ENCODE measurements around the gene CD59.
"Not testable (repeated sequence)": the region's sequence is repeated elsewhere in the genome, so short reads cannot be mapped to it uniquely, and the experiment has no call there.

CD59 gene

DNA sequence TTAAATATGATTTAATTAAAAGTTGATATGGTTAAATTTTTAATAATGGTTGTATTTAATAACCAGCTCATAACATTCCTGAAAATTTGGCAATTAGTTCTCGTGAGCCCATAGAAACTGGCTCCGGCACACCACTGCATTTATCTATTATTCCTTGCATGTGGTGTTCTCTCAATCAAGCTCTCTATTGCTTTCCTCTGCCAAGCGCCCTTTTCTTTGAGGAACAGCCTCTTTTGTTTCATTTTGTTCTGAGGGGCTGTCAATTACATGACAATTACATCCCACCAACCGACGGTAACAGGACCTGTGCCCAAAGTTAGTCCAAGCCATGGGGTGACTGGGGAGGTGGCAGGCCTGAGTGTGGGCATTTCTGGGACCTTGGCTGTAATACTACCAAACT is 43.7 kb downstream of the CD59 start:
- DNase-seq = no peak

DNA sequence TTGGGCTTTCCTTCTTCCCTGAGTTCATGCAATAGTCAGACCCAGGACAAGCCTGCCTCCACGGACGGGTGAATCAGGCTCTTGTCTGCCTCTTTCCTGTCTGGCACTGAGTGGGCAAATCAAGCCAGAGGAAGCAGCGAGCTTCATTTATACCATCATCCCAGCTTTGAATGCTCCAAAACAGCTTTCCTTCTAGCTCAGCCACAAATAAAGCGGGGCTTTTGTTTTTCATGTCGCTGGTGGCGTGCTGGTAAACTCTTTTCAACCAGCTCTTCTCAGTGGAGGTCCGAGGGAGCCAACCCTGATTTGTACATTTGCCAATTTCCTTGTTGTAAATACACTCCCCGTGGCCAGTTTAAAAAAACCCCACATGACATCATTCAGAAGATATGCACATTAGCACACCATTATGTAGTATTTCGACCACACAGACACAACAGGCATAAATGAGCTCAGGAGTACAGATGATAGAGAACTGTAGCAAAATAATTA is 44.2 kb downstream of the CD59 start:
- peak in 1 of 2 experiments; percentile 22 for DNase-seq

- DNase-seq = no peak
These were observed 45.0 kb downstream of the CD59 start for GRCh38 chr11:33691066-33691864.

DNA sequence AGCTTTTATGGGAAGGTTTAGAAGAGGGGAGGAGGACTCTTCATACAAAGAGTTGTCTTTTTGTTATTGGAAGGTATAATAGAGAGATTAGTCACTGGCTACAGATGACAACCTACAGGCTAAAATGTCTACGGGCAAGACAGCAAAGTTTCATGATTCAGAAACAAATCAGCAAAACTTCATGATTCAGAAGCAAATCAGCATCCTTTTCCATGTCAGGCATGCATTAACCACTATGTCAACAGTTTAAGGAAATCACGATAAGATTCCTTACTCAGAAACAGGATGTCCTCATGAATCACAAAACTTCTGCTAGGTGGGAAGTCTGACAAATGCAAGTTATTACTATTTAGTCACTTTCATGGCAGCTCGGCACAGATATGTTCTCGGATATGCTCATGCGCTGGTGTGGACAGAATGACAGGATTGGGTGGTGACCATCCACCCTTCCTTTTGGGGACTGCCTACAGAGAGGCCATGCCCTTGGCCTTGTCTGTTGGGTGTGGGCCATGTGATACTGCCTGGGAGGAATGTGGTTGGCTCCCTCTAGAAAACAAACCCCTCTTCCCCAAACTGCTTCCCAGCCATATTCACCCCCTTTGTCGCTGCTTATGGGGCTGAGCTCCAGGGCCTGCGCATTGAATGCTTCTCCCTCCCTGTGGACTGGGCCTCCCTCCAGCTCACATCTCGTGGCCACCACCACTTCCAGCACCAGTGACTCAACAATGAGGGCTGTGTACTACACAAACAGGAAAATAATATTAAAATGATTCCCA is 45.7 kb downstream of the CD59 start:
- DNase-seq = no peak

DNA sequence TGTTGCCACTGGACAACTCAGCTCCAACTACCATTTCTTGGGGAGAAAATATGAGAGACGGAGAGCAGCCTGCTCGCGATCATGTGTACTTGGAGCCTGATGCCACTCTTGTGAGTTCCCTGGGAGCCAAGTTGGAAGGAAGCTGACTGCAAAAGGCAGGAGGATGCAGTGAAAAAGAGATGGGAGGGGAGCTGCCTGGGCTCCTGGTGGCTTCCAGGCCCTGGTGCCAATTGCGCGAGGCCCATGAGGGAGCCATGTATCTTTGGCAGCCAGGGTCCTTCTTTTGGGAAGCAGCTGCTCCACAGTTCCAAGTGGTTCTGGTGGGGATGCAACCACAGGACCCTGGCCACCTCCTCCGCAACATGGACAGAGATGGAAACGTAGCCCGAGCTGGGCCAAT is 46.7 kb downstream of the CD59 start:
- DNase-seq = no peak

DNA sequence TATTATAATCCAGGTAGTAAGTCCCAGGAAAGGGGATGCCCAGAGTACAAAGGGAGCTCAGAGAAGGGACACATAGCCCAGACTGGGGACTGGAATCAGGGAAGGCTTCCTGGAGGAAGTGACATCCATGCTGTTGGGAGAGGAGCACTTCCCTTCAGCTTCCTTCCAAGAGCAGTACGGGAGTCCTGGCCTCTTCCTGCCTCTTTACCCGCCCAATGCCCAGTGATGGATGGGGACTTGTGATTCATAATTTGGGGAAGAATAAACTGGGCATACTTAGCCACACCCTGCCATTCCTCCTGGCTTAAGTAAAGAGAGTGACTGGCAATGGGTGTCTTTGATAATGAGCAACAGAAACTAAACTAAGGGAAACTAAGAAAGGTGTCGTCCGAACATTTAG is 47.1 kb downstream of the CD59 start:
- no peak for DNase-seq

- peak; percentile 40 to 48 for DNase-seq
These were observed 48.3 kb downstream of the CD59 start for GRCh38 chr11:33687733-33688479.

DNA sequence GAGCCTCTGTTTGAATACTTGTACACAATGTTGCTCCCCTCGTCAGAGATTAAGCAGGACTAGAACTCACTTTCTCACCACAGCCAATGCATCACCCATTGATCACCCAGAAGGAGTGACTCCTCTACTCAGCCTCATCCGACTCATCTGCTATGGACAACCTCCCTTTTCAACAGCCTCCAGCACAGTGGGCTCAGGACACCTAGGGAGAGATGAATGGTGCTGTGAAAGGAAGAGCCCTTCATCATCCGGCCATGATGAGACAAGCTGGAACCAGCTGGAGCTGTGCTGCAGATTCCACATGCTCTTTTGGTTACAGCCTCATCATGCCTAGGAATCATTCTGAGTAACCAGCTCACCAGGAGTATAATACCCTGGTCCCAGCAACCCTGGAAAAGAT is 51.1 kb downstream of the CD59 start:
- DNase-seq = no peak

DNA sequence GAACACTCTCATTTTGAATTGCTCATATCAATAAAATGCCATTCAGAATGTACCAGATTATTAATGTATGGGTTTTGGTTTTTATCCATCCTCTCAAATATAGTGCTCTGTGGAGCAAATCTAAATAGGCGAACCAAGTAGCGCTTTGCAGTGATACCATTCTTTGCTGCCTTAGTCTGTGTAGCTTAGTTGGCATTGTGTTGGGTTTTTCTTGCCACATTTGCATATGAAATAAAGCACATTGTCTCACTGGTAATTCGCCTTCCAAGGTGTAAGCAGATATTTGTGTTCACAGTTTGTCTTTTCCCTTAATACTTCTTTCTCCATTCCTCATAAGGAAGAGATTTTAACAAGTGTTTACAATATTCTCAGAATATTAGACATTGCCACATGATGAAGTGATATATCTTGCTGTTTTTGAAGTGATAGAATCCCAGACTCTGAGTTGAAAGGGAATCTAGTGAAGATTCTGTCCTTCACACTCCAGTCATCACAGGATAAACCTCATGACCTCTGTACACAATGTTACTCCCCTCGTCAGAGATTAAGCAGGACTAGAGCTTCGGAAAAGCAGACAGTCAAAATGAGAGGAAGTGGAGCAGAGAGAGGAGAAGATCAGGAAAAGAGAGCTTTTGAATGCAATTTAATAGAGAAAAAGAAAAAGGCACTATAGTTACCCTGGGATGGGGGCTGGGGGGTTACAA is 52.1 kb downstream of the CD59 start:
- no peak for DNase-seq

- peak in 1 of 2 experiments; percentile 3 for DNase-seq
These were observed 53.8 kb downstream of the CD59 start for GRCh38 chr11:33682446-33682845.

- DNase-seq = no peak
These were observed 54.2 kb downstream of the CD59 start for GRCh38 chr11:33682019-33682418.

DNA sequence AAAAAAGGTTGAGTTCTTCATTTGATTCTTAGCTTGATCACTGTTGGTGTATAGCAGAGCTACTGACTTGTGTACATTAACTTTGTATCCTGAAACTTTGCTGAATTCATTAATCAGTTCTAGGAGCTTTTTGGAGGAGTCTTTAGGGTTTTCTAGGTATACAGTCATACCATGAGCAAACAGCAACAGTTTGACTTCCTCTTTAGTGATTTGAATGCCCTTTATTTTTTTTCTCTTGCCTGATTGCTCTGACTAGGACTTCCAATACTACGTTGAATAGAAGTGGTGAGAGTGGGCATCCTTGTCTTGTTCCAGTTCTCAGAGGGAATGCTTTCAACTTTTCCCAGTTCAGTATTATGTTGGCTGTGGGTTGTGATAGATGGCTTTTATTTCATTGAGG is 57.6 kb downstream of the CD59 start:
- not testable (repeated sequence) for DNase-seq

DNA sequence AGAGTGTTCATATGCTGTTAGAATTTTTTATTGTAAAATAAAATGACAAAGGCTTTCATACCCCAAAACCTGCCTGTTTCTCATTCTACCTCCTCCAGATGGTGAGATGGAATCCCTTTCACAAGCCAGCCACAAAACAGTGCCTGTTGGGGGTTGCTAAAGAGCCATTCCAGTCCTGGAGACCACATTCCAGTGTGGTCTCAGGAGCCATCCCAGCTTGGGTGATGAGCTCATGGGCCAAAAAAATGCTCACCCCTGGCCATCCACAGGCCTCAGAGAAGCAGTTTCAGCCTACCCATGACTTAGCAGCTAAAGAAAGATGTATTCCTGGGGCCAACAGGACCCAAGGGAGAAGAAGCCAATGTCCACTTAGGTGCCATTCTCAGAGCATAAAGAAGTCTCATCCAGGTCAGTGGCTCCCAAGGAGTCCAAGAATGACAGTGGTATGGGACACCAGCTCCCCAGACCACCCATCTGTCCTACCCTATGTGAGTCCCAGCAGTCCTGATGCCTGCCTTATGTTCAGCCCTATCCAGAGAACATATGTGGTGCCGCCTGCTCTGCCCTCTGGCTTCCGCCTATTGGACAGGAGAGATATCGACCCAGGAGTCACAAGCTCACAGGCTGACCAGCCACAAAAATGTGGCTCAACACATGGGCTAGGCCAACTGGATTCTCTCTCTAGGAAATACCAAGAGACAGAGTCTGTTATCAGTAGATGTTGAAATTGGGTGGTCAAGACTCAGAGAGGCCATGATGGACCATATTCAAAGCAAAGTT is 62.0 kb downstream of the CD59 start:
- no peak for DNase-seq

DNA sequence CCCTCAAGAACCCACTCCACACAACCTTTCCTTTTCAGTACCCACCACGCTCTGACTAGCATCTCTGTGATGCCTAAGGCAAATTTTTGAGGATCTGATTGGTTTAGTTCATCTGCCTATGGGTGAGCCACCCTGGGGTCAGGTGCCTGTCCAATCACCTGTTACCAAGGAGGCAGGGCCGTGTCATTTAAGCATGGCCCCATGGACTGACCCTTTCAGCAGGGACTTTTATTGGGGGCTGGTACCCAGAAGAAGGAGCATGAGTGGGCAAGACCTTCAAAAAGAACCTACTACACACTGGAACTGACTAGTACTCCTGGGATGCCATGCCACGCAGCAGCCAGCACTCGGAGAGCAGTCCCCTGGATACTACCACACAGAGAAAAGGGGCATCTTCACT is 64.0 kb downstream of the CD59 start:
- DNase-seq = no peak

- DNase-seq = no peak
These were observed 65.8 kb downstream of the CD59 start for GRCh38 chr11:33670250-33671011.

GRCh38 chr11:33669598-33670249 is 66.5 kb downstream of the CD59 start:
- DNase-seq = no peak

- DNase-seq = no peak
These were observed 67.1 kb downstream of the CD59 start for GRCh38 chr11:33668951-33669596.

DNA sequence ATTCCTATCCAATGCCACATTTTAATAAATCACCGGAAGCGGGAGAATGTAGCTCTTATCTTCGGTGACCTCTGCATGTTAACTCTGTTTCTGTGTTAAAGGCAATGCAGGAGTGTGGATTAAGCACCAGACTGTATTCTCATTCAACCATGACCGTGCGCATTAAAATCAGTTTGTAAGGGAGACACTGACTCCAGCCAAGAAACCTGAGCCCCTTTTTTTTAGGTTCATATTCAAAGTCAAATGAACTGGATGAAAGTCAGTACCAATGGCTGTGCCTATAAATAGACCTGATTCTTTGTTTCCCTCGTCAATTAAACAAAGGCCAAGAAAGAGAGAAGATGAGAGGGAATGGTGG is 67.8 kb downstream of the CD59 start:
- no peak for DNase-seq

DNA sequence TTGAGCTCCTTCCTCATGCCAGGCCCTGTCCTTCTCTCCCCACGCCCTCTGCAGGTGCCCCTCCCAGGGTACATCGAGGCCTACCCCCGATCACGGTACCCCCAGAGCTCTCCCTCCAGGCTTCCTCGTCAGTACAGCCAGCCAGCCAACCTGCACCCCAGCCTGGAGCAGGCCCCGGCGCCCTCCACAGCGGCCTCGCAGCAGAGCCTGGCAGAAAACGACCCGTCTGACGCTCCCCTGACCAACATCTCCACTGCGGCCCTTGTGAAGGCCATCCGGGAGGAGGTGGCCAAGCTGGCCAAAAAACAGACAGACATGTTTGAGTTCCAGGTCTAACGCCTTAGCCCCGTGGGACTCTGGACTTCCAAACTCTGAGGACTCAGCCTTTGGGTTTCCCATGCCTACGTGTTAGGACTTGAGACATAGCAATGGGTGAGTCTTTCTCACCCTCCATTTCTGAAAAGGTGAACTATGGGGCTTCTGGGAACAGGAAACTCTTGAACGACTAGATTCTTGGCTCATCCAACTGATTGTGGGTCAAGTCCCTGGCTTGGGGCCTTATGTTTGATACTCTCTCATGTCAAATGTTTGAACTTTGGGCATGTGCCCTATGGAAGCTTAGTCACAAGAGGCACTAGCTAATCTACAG is 68.3 kb downstream of the CD59 start:
- DNase-seq = no peak

Measured in SHP77 (cell line).